ENCODE measurements around the gene EVA1B. TPM values are rescaled to one million over a fixed set of nuclear protein-coding genes. Genes with fewer than 3 reads are reported as not detected.

The EVA1B gene
- total and polyA plus RNA-seq, 10 of the 15 experiments (the other 5 are each of a cell fraction or from before 2014, with no cell fraction given), result 0.15 to 6.4 (median 3.0) TPM; not detected in 2

DNA sequence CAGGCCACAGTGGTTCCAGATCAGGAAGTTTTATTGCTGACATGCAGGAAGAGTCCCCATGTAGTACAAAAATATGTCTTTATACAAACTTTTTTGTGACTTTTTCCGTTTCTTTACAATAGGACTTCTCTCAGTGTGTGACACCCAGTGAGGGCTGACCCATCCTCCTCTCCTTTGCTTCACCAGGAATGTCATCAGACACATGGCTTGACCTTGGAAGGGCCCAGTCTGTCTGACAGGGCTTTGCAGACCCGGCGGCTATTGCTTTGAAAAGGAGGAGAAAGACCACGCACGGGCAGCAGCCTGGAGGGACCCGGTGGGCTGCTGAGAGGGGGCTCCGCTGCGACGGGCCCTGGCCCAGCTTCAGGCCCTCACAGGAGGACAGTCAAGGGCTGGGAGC is 16.2 kb upstream of the EVA1B start:
- Histone ChIP-seq H3K4me1 (ENCODE audit: control insufficient read depth, insufficient read depth, low read length) (no peaks in the 10 kb centered on the region), H3K36me3 (ENCODE audit: control insufficient read depth in 2 of 2, insufficient read depth in 2 of 2, low read length in 1 of 2) (peaks cover 0 to 5% of the 10 kb centered on the region in 2 experiments; a peak in 2 of 4 replicates), H3K27me3 (replicated peaks in 1 of 2; ENCODE audit: control insufficient read depth in 2 of 2, insufficient read depth in 2 of 2, low read length in 1 of 2) (no peaks in the 10 kb centered on the region), H3K79me2 (ENCODE audit: control insufficient read depth, insufficient read depth, low read length) (no peaks in the 10 kb centered on the region), H3K4me2 (ENCODE audit: control insufficient read depth, insufficient read depth) (no peak overlapping the region), H3K9ac (ENCODE audit: control insufficient read depth, insufficient read depth, low read length) (no peak overlapping the region), H3K4me3 (no peak overlapping the region), H3K9me3 (replicated peaks; ENCODE audit: control insufficient read depth, insufficient read depth, low read length) (no peaks in the 10 kb centered on the region), H3K27ac (ENCODE audit: control insufficient read depth, insufficient read depth) (no peak overlapping the region), H2AFZ (ENCODE audit: control insufficient read depth, low read depth, low read length) (no peak overlapping the region), H4K20me1 (ENCODE audit: control insufficient read depth, insufficient read depth) (no peaks in the 10 kb centered on the region)
- ATAC-seq (no peak), DNase-seq (ENCODE audit: low read depth, low spot score) (no peak), FAIRE-seq (no peak)
- BruUV-seq (replicated peaks), result no TSS peak
- ChIA-PET CTCF (no interaction called here), POLR2A (no interaction called here), RAD21 (ENCODE audit: unreplicated experiment) (no interaction called here), SMC1A (ENCODE audit: uncharacterized antibody, unreplicated experiment) (no interaction called here)
- 86% methylated on average over 9 of the region's 9 CpGs for WGBS (ENCODE audit: insufficient coverage, insufficient replicate concordance, low lambda C conversion rate, missing lambda C conversion rate)
- TF ChIP-seq STAT1 (conservative IDR thresholded peaks at IDR 0.05), result no peak
- no peak for TF ChIP-seq NFIC (IDR thresholded peaks at IDR 0.05; ENCODE audit: low read depth, low read length)
- no peak for TF ChIP-seq JUNB (IDR thresholded peaks at IDR 0.05)
- TF ChIP-seq, protein P1, sequence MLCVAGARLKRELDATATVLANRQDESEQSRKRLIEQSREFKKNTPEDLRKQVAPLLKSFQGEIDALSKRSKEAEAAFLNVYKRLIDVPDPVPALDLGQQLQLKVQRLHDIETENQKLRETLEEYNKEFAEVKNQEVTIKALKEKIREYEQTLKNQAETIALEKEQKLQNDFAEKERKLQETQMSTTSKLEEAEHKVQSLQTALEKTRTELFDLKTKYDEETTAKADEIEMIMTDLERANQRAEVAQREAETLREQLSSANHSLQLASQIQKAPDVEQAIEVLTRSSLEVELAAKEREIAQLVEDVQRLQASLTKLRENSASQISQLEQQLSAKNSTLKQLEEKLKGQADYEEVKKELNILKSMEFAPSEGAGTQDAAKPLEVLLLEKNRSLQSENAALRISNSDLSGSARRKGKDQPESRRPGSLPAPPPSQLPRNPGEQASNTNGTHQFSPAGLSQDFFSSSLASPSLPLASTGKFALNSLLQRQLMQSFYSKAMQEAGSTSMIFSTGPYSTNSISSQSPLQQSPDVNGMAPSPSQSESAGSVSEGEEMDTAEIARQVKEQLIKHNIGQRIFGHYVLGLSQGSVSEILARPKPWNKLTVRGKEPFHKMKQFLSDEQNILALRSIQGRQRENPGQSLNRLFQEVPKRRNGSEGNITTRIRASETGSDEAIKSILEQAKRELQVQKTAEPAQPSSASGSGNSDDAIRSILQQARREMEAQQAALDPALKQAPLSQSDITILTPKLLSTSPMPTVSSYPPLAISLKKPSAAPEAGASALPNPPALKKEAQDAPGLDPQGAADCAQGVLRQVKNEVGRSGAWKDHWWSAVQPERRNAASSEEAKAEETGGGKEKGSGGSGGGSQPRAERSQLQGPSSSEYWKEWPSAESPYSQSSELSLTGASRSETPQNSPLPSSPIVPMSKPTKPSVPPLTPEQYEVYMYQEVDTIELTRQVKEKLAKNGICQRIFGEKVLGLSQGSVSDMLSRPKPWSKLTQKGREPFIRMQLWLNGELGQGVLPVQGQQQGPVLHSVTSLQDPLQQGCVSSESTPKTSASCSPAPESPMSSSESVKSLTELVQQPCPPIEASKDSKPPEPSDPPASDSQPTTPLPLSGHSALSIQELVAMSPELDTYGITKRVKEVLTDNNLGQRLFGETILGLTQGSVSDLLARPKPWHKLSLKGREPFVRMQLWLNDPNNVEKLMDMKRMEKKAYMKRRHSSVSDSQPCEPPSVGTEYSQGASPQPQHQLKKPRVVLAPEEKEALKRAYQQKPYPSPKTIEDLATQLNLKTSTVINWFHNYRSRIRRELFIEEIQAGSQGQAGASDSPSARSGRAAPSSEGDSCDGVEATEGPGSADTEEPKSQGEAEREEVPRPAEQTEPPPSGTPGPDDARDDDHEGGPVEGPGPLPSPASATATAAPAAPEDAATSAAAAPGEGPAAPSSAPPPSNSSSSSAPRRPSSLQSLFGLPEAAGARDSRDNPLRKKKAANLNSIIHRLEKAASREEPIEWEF (IDR thresholded peaks at IDR 0.05; ENCODE audit: insufficient replicate concordance, low read depth, low read length), result no peak
- TF ChIP-seq RAD21 (IDR thresholded peaks at IDR 0.05; ENCODE audit: insufficient read depth, low read depth, low read length), result no peak
- no peak for TF ChIP-seq POU2F2 (IDR thresholded peaks at IDR 0.05; ENCODE audit: borderline replicate concordance, low read depth, low read length)
- in situ Hi-C loops (cut with MboI), result no loop called here
- intact Hi-C loops (cut with micrococcal nuclease; ENCODE audit: unreplicated experiment), result no loop called here

Data from GM12878 (cell line).